ENCODE data around the gene MRPL9. TPM values are rescaled to one million over a fixed set of nuclear protein-coding genes. Genes with fewer than 3 reads are reported as not detected.

Gene MRPL9
- total RNA-seq, 2 donors from 2014 or later = 32.7 to 38.9 TPM

DNA sequence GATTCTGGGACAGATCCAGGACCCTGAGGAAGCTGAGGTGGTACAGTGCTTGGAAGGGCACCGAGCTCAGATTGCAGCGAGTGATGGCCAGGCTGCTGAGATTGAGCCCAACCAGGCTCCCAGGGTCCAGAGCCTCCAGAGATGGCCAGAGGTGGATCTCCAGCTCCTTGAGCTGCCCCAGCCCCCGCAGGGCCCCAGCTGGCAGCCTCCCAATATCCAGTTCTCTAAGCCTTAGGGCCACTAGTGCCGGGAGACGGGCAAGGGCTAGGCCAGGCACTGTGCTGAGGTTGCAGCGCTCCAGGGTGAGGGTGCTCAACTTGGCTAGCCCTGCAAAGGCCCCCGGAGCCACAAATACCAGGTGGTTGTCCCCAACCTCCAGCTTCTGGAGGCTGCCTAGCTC, 38.5 kb upstream of the MRPL9 start:
- Histone ChIP-seq H3K27ac (no peak overlapping the region), H3K4me3 (no peak overlapping the region), H3K4me1 (no peaks in the 10 kb centered on the region), H3K27me3 (no peaks in the 10 kb centered on the region), H3K36me3 (no peaks in the 10 kb centered on the region), H3K9me3 (no peaks in the 10 kb centered on the region)
- DNase-seq (ENCODE audit: low spot score) = no peak
- no peak for TF ChIP-seq CTCF (IDR thresholded peaks at IDR 0.05)

DNA sequence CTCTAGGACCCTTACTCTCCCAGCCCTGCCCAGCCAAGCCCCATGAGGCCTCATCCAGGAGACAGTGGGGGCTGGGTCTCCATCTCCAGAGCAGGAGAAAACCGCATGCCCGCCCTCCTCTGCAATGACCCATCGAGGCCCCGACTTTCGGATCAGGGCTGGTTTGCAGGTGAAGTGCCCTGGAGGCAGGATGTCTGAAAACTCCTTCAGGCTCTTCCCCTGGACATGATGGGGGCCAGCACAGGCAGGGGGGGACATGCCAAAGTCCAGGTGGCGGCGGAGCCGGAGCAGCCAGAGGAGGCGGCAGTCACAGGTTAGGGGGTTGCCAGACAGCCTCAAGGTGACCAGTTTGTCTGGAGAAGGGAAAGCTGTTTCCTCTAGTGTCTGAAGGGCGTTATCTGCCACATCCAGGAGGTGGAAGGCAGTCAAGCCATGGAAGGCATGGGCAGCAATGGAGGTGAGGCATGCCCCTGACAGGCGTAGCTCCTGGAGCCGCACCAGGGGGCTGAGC, 38.1 kb upstream of the MRPL9 start:
- H3K27ac ChIP-seq = no peak overlapping the region
- no peak for DNase-seq (ENCODE audit: low spot score)
- no peak overlapping the region for H3K4me3 ChIP-seq
- no peaks in the 10 kb centered on the region for H3K27me3 ChIP-seq
- H3K36me3 ChIP-seq = no peaks in the 10 kb centered on the region
- no peaks in the 10 kb centered on the region for H3K4me1 ChIP-seq
- TF ChIP-seq CTCF (IDR thresholded peaks at IDR 0.05) = no peak
- no peaks in the 10 kb centered on the region for H3K9me3 ChIP-seq

DNA sequence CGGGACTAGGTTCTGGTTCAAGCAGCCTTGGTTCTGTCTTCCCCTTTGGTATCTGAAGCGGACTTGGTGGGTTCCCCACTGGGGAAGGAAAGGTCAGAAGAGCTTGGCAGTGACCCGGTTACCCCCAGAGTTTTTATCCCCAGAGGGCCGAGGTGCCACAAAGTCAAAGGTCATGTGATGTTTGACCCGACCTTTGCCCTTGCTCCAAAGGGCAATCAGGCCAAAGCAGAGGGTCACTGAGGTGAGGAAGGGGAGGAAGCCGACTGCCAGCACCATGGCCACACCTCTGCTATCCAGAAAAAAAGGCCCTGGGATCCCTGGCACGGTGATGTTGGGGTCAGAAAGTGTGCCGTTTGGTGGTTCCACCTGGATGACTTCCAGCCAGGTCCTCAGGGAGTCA, 37.5 kb upstream of the MRPL9 start:
- no peaks in the 10 kb centered on the region for H3K36me3 ChIP-seq
- H3K4me1 ChIP-seq = no peaks in the 10 kb centered on the region
- H3K4me3 ChIP-seq = no peak overlapping the region
- no peak for TF ChIP-seq CTCF (IDR thresholded peaks at IDR 0.05)
- H3K27ac ChIP-seq = no peak overlapping the region
- no peaks in the 10 kb centered on the region for H3K27me3 ChIP-seq
- no peak for DNase-seq (ENCODE audit: low spot score)
- no peaks in the 10 kb centered on the region for H3K9me3 ChIP-seq

DNA sequence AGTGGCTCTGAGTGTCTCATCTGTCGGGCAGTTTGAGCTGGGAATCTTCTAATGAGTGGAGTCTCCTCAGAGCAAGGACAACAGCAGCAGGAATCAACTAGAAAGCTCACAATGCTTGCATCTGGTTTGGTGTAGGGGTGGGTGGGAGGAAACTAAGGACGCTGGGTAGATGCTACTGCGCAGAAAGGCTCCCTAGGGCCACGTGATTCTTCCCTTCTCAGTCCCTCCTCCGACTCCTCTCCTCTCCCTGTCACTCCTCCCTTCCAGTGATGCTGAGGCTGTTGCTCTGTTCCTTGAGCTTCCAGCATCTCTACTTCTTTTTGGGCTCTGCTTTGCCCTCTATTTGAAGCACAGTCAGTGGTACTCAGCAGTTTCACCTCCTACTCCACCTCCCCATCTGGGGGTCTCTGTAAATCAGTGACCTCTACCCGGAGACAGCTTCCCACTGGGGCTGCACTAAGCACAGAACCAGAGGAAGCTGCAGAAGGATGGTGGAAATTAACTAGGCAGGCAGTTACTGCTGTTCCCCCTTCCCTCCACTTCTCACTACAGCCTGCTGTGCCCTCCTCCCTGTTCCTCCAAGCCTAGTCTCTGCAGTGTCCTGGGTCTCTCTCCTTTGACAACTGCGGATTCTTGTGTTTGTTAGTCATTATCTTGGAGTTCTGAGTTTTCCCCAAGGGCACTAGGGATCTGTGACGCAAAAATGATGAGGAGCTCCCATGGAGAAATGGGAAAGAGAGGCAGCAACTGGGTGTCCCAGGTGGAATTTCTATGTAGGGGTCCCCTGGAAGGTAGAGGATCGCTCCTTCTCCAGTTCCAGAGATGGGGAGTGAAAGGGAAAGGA, 36.1 kb upstream of the MRPL9 start:
- no peak for TF ChIP-seq CTCF (IDR thresholded peaks at IDR 0.05)
- Histone ChIP-seq H3K4me1 (no peaks in the 10 kb centered on the region), H3K36me3 (no peaks in the 10 kb centered on the region), H3K27me3 (no peaks in the 10 kb centered on the region), H3K9me3 (no peaks in the 10 kb centered on the region), H3K4me3 (no peak overlapping the region), H3K27ac (no peak overlapping the region)
- DNase-seq (ENCODE audit: low spot score) = no peak

DNA sequence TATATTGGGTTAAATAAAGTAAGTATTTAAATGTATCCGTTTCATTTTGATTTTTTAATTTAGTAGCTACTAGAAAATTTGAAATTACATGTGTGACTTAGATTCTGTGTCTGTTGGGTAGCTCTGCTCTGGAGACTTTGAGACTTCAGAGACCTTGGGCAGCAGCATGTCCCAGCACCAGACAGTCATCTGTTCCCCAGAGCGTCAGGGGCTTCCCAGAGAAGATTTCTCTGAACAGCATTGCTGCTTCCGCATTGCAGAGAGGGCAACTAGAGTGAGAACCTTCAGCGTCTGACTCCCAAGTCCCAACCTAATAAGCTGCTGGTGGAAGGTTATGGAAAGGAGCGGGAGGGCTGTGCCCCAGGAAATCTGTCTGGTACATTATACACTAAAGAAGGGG, 35.3 kb upstream of the MRPL9 start:
- H3K9me3 ChIP-seq = no peaks in the 10 kb centered on the region
- no peak for TF ChIP-seq CTCF (IDR thresholded peaks at IDR 0.05)
- no peak for DNase-seq (ENCODE audit: low spot score)
- H3K27me3 ChIP-seq = no peaks in the 10 kb centered on the region
- no peaks in the 10 kb centered on the region for H3K36me3 ChIP-seq
- H3K27ac ChIP-seq = no peak overlapping the region
- no peak overlapping the region for H3K4me3 ChIP-seq
- H3K4me1 ChIP-seq = no peaks in the 10 kb centered on the region

All from right atrium auricular region (tissue), 2 donors.